Kidney epithelial cell (primary cell): ENCODE measurements around the gene RGS7BP. TPM values are rescaled to one million over a fixed set of nuclear protein-coding genes. Genes with fewer than 3 reads are reported as not detected.

Source experiments
- DNase-seq: peaks from one replicate; pipeline ENCODE4 v3.0.0-alpha.2; 2010; ENCODE audit warnings: low read depth
- H3K27me3 ChIP-seq: 2 replicates; pipeline ENCODE4 v1.6.0; 2011; ENCODE audit warnings: low read length; ENCODE audit not compliant: control insufficient read depth, insufficient read depth
- H3K36me3 ChIP-seq: 2 replicates; pipeline ENCODE4 v1.5.1; 2011; ENCODE audit warnings: low read length; ENCODE audit not compliant: control insufficient read depth, insufficient read depth
- H3K4me3 ChIP-seq: 2 replicates; pipeline ENCODE4 v1.5.1; 2011; ENCODE audit warnings: low read depth, mild to moderate bottlenecking, control low read depth, low read length
- total RNA-seq: library from RNA; depleted of rRNA; stranded (reverse); fragments of >200 nt; gene quantifications from 2 replicates; pipeline ENCODE4 v1.2.3, GENCODE V29; 2015
- TF ChIP-seq, protein P1 (sequence below): IDR thresholded peaks from 2 replicates; pipeline ENCODE4 v1.5.1; 2011; ENCODE audit warnings: mild to moderate bottlenecking, moderate library complexity, low read length, control low read depth, inconsistent platforms; ENCODE audit not compliant: insufficient read depth, poor library complexity, severe bottlenecking

The RGS7BP gene
- total RNA-seq, 1 donor from 2014 or later = not detected

DNA sequence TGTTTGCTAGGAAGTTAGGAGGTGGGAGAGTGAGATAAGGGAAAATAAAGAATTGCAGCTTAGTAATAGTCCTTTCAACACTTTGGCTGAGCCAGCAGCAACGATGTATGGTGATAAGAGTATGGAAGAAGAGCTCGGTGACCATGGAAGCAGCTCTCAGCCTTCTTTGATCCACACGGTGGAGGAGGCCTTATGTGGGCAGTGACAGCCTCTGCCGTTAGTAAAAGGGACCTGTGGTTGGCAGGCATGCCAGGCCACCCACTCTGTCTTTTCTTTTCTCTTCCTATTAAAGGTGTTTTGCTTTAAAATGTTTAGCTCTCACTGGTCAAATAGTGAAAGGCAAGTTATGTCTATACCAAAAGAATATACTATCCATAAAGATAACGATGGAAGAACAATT is 7.7 kb downstream of the RGS7BP start:
- DNase-seq = no peak
- no peaks in the 10 kb centered on the region for H3K36me3 ChIP-seq
- H3K27me3 ChIP-seq = peaks cover 3% of the 10 kb centered on the region
- TF ChIP-seq, protein P1, sequence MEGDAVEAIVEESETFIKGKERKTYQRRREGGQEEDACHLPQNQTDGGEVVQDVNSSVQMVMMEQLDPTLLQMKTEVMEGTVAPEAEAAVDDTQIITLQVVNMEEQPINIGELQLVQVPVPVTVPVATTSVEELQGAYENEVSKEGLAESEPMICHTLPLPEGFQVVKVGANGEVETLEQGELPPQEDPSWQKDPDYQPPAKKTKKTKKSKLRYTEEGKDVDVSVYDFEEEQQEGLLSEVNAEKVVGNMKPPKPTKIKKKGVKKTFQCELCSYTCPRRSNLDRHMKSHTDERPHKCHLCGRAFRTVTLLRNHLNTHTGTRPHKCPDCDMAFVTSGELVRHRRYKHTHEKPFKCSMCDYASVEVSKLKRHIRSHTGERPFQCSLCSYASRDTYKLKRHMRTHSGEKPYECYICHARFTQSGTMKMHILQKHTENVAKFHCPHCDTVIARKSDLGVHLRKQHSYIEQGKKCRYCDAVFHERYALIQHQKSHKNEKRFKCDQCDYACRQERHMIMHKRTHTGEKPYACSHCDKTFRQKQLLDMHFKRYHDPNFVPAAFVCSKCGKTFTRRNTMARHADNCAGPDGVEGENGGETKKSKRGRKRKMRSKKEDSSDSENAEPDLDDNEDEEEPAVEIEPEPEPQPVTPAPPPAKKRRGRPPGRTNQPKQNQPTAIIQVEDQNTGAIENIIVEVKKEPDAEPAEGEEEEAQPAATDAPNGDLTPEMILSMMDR = no peak
- H3K4me3 ChIP-seq = no peak overlapping the region

DNA sequence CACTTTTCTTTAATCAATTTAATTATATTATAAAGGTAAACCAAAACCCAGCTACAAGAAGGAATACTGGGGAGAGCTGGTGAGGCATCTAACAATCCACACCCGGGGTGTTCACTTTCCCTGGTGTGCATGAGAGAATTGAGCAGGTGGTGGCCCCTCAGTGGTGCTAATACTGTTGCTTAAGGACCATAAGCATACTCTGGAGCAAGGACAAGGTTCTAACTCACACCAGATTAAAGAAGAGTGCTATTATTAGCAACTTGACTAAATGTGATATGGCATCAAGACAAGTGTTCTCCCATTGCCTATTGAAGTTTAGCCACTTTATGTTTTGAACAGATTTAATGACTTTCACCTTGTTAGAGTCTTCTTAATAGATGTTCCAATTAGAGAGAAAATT is 8.8 kb downstream of the RGS7BP start:
- DNase-seq = no peak
- Histone ChIP-seq H3K4me3 (no peak overlapping the region), H3K27me3 (peaks cover 3% of the 10 kb centered on the region), H3K36me3 (no peaks in the 10 kb centered on the region)
- TF ChIP-seq, protein P1 = no peak

DNA sequence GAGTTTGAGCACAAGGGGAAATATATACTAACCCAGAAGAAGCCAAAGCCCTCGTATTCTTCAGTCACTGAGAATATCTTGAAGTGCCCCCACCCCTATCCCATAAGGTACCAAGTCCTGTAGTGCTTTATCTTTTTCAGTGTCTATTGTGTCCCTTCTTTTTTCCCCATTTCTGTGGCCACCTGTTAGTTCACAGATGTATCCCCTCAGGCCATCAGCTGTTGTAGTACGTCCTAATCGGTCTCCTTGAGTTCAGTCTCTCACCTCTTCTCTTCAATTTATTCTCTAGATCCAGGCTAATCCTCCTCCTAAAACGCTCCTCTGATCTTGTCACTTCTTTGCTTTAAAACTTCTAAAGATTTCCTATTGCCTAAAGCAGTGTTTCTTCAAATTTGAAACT is 10.4 kb downstream of the RGS7BP start:
- Histone ChIP-seq H3K36me3 (no peaks in the 10 kb centered on the region), H3K4me3 (no peak overlapping the region), H3K27me3 (peaks cover 3% of the 10 kb centered on the region)
- DNase-seq = no peak
- TF ChIP-seq, protein P1 = no peak

DNA sequence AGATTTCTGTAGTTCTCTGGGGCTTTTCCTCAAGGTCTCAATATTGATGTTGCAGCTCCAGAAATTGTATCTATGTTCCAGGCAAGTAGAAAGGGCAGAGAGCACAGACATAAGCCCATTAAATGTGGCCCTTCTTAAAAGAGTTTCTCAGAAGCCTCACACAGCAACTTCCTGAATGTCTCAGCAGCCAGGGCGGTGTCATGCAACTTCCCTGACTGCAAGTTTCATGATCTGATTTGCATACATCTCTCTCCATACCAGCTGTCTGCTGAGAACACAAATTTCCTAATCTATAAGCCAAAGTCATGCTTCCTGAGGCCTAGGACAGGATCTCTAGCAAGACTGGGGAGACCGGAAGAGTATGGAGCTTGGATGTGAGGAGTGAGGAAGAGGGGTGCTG is 13.0 kb downstream of the RGS7BP start:
- no peak overlapping the region for H3K4me3 ChIP-seq
- DNase-seq = no peak
- no peaks in the 10 kb centered on the region for H3K36me3 ChIP-seq
- H3K27me3 ChIP-seq = no peaks in the 10 kb centered on the region
- TF ChIP-seq, protein P1 = no peak

DNA sequence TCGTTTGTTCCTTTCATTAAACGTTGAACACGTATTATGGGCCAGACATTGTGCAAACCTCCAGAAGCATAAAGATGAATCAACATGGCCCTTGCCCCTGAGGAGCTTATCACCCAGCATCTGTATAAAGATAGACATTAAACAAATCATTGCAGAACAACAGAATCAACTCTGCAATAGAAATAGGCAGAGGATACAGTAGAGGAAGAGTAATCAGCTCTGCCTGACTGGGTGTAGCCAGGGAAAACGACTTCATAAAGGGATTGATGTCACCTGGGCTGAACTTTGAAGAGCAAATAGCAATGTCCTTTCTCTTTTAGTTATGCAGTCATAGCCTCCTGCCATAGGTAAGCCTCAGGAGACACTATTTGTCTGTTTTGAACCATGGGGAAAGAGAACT is 13.4 kb downstream of the RGS7BP start:
- DNase-seq = no peak
- TF ChIP-seq, protein P1 = no peak
- H3K4me3 ChIP-seq = no peak overlapping the region
- H3K36me3 ChIP-seq = no peaks in the 10 kb centered on the region
- no peaks in the 10 kb centered on the region for H3K27me3 ChIP-seq

DNA sequence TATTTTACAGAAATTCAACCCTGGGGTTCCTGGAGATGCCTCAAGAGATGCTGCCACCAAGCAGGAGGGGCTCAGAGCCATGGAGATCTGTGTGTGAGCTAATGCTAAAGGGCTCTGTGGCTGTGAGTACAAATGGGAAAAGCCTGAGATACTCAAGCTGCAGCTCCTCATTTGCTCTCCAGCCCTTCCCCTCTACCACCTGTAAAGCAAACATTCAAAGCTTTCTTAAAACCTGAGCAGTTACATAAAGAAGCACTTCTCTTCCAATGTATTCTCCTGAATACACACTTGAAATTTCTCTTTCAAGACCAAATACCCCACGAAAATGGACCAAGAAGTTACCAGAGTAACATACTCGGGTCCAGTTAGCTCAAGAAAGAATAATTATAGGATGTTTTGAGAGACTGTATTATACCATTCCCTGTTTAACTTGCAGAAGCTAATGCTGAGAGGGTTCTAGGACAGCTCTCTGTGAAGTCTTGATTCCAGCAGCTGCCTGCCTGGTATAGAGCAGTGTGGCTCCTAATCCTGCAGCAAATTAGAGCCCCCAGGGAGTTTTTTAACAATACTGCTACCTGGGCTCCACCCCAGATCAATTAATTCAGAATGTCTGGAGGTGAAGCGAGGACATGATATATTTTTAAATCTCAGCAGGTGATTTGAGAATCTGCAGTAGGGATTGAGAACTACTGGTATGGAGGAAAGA is 21.1 kb downstream of the RGS7BP start:
- Histone ChIP-seq H3K27me3 (no peaks in the 10 kb centered on the region), H3K36me3 (no peaks in the 10 kb centered on the region), H3K4me3 (no peak overlapping the region)
- TF ChIP-seq, protein P1 = no peak
- DNase-seq = no peak
